ENCODE data around the gene VAMP5. TPM values are rescaled to one million over a fixed set of nuclear protein-coding genes. Genes with fewer than 3 reads are reported as not detected.

Gene VAMP5
- total RNA-seq, 1 experiment from 2014 or later: 0.59 TPM

DNA sequence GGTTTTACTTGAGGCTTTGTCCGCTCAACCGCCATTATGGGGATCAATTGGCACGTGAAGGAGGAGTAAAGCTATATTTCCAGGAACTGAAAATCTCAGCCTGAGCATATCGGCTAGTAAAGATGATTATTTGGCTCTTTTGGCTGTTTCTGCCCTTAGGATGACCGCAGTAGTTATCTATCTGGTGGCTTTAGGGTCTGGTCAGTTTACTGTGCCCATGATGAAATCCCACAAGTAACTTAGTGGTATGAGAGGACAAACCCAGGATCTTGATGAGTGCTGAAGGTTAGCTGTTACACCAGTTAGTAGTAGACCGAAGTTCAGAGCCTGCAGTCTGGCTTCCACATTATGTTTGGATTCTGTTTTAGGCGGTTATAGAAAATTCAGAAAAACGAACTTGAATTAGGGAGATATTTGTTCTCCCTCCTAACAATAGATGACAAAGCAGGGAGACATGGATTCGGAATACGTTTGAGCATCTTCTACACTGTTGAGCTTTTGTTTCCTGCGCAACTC lies 44.0 kb upstream of the VAMP5 start:
- Histone ChIP-seq H2BK5ac (ENCODE audit: insufficient read length, low read length) (no peak overlapping the region), H3K23ac (ENCODE audit: insufficient read length, low read depth, low read length) (no peak overlapping the region), H4K20me1 (ENCODE audit: control insufficient read depth, insufficient read depth, insufficient read length) (no peaks in the 10 kb centered on the region), H4K8ac (replicated peaks; ENCODE audit: insufficient read length, low read depth, low read length) (no peak overlapping the region), H3K23me2 (ENCODE audit: insufficient read length, low read depth, low read length, poor library complexity, severe bottlenecking) (peaks cover 17% of the 10 kb centered on the region), H3K56ac (ENCODE audit: insufficient read length, low read depth, low read length) (no peak overlapping the region), H2BK12ac (ENCODE audit: insufficient read length, low read depth, low read length) (no peak overlapping the region), H2BK120ac (ENCODE audit: low read depth, low read length, poor library complexity, severe bottlenecking) (no peak overlapping the region), H3K4me1 (ENCODE audit: insufficient read depth, low read length) (0 out of 2 replicates have a peak, but pooled peaks cover 2% of the 10 kb centered on the region), H3T11ph (ENCODE audit: low read length) (no peak overlapping the region), H3K9ac (ENCODE audit: extremely low read depth, insufficient read length, low read length) (peak overlapping the region; percentile 96), H3K27me3 (ENCODE audit: insufficient read depth, low read length) (no peaks in the 10 kb centered on the region), H3K18ac (ENCODE audit: insufficient read length, low read depth, low read length) (peak overlapping the region; percentile 8), H2BK15ac (ENCODE audit: low read depth, low read length) (no peak overlapping the region), H4K91ac (ENCODE audit: insufficient read length, low read depth, low read length) (no peak overlapping the region), H3K9me3 (ENCODE audit: control insufficient read depth, low read depth, low read length) (no peaks in the 10 kb centered on the region), H2BK20ac (ENCODE audit: low read depth, low read length, poor library complexity, severe bottlenecking) (no peak overlapping the region), H3K79me2 (ENCODE audit: insufficient read depth, low read length) (peaks cover 25% of the 10 kb centered on the region), H3K4ac (ENCODE audit: low read depth, low read length) (no peak overlapping the region), H3K79me1 (ENCODE audit: insufficient read depth, low read depth, low read length, poor library complexity, severe bottlenecking) (no peaks in the 10 kb centered on the region), H2AK5ac (ENCODE audit: insufficient read length, low read length) (no peak overlapping the region), H3K27ac (ENCODE audit: insufficient read length, low read depth, low read length) (peak overlapping the region; percentile 40), H4K5ac (ENCODE audit: insufficient read length, low read depth, low read length) (peak overlapping the region; percentile 3), H2AFZ (ENCODE audit: low read length) (no peak overlapping the region), H3K4me2 (ENCODE audit: insufficient read depth, insufficient read length, low read length) (peak overlapping the region; percentile 86), H3K14ac (ENCODE audit: insufficient read depth, low read length) (peak overlapping the region; percentile 44; the same call in 1 of the 2 replicates)
- Mint-ChIP-seq H3K9me3 (peaks cover 0 to 3% of the 10 kb centered on the region in 2 experiments; a peak in 1 of 5 replicates), H3K27ac (peak overlapping the region; percentile 88 to 97 (median 96)), H3K4me1 (peaks cover 43 to 57% of the 10 kb centered on the region in 2 experiments), H3K36me3 (ENCODE audit: insufficient read depth in 1 of 3, low read depth in 3 of 3) (peaks cover 50 to 64% (median 60%) of the 10 kb centered on the region in 3 experiments), H3K27me3 (ENCODE audit: low read depth) (peaks cover 5% of the 10 kb centered on the region; the same call in 1 of the 2 replicates), H3K4me3 (peak overlapping the region; percentile 95 to 98)
- no peak for DNase-seq
- WGBS (ENCODE audit: extremely low coverage, insufficient read length, low lambda C conversion rate): no CpG with 5 or more reads among the region's 11 CpGs
- TF ChIP-seq, protein P1, sequence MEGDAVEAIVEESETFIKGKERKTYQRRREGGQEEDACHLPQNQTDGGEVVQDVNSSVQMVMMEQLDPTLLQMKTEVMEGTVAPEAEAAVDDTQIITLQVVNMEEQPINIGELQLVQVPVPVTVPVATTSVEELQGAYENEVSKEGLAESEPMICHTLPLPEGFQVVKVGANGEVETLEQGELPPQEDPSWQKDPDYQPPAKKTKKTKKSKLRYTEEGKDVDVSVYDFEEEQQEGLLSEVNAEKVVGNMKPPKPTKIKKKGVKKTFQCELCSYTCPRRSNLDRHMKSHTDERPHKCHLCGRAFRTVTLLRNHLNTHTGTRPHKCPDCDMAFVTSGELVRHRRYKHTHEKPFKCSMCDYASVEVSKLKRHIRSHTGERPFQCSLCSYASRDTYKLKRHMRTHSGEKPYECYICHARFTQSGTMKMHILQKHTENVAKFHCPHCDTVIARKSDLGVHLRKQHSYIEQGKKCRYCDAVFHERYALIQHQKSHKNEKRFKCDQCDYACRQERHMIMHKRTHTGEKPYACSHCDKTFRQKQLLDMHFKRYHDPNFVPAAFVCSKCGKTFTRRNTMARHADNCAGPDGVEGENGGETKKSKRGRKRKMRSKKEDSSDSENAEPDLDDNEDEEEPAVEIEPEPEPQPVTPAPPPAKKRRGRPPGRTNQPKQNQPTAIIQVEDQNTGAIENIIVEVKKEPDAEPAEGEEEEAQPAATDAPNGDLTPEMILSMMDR (conservative IDR thresholded peaks at IDR 0.05): no peak

All from H9 (cell line).